HepG2 (cell line): ENCODE measurements around the gene SEMA4C.

Source experiments
- CREB1 ChIP-seq, 2 experiments: fragments of 450-650 bp in 1 of 2; IDR thresholded peaks; 2 replicates each; pipeline ENCODE4 v1.6.1; 2016 to 2017; ENCODE audit warnings: control low read depth in 1 of 2, mild to moderate bottlenecking in 1 of 2, missing compliant biosample characterization in 1 of 2, missing genetic modification characterization in 1 of 2
- IRF9 ChIP-seq: sonication (generic); formaldehyde crosslinking; IDR thresholded peaks from 2 replicates; pipeline ENCODE4 v1.8.0; 2022; ENCODE audit warnings: missing genetic modification reagents, mild to moderate bottlenecking, borderline replicate concordance
- PREB ChIP-seq: sonication (generic); formaldehyde crosslinking; IDR thresholded peaks from 2 replicates; pipeline ENCODE4 v1.4.0; 2020; ENCODE audit warnings: missing genetic modification reagents
- RNF2 ChIP-seq: fragments of 450-650 bp; conservative IDR thresholded peaks from 2 replicates; pipeline ENCODE4 v1.6.1; 2016; ENCODE audit warnings: low read depth
- SMAD3 ChIP-seq: sonication (generic); formaldehyde crosslinking; IDR thresholded peaks from 2 replicates; pipeline ENCODE4 v1.4.0; 2020; ENCODE audit warnings: missing genetic modification reagents
- TBL1XR1 ChIP-seq: fragments of 150-350 bp; IDR thresholded peaks from 2 replicates; pipeline ENCODE4 v1.6.1; 2014; ENCODE audit warnings: borderline replicate concordance, low read length; ENCODE audit not compliant: partially characterized antibody
- ZBTB40 ChIP-seq, 2 experiments: fragments of 450-650 bp in 1 of 2; sonication (generic) in 1 of 2; formaldehyde crosslinking in 1 of 2; IDR thresholded peaks; 2 replicates each; pipeline versions ENCODE4 v1.6.1 to v1.8.0; 2016 to 2022; ENCODE audit warnings: antibody characterized with exemption in 1 of 2, mild to moderate bottlenecking in 1 of 2, missing genetic modification reagents in 1 of 2
- ZC3H13 ChIP-seq: sonication (generic); formaldehyde crosslinking; IDR thresholded peaks from 2 replicates; pipeline ENCODE4 v1.8.1; 2023; ENCODE audit warnings: mild to moderate bottlenecking, missing genetic modification reagents, moderate library complexity
- ZFP37 ChIP-seq: sonication (generic); formaldehyde crosslinking; IDR thresholded peaks from 2 replicates; pipeline ENCODE4 v1.4.0; 2020; ENCODE audit warnings: missing genetic modification reagents, borderline replicate concordance
- TF ChIP-seq, protein P1 (sequence below): IDR thresholded peaks from 2 replicates; pipeline ENCODE4 v1.6.1; 2016; ENCODE audit warnings: mild to moderate bottlenecking, missing biosample characterization, missing genetic modification reagents

GRCh38 chr2:96839293-96839874, 30.5 kb downstream of the SEMA4C start:
- TF ChIP-seq SMAD3 (CRISPR knock-in tag) (no peak), PREB (CRISPR knock-in tag) (no peak), ZBTB40 (IDR thresholded peaks at IDR 0.05) (no peak), ZBTB40 (CRISPR knock-in tag; IDR thresholded peaks at IDR 0.05) (no peak), RNF2 (no peak), TBL1XR1 (no peak), IRF9 (CRISPR knock-in tag) (no peak), ZFP37 (CRISPR knock-in tag) (no peak), CREB1 (IDR thresholded peaks at IDR 0.05) (no peak), CREB1 (CRISPR knock-in tag; IDR thresholded peaks at IDR 0.05) (no peak), ZC3H13 (CRISPR knock-in tag) (no peak)
- TF ChIP-seq, protein P1, sequence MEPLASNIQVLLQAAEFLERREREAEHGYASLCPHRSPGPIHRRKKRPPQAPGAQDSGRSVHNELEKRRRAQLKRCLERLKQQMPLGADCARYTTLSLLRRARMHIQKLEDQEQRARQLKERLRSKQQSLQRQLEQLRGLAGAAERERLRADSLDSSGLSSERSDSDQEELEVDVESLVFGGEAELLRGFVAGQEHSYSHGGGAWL (CRISPR knock-in tag): no peak
